Measurements from ENCODE around the gene ACADVL. TPM values are rescaled to one million over a fixed set of nuclear protein-coding genes. Genes with fewer than 3 reads are reported as not detected.
"Not testable (repeated sequence)": the region's sequence is repeated elsewhere in the genome, so short reads cannot be mapped to it uniquely, and the experiment has no call there.

Gene ACADVL
- total RNA-seq, 1 donor from 2014 or later: 321 TPM

GRCh38 chr17:7242717-7243452 lies 23.1 kb downstream of the ACADVL start:
- intact Hi-C loops (cut with DNase I): no loop called here
- DNase-seq (ENCODE audit: low spot score) (peak; percentile 99), ATAC-seq (peak; percentile 75)

GRCh38 chr17:7243453-7243729 lies 23.7 kb downstream of the ACADVL start:
- ATAC-seq (no peak), DNase-seq (ENCODE audit: low spot score) (no peak)
- intact Hi-C loops (cut with DNase I): no loop called here

GRCh38 chr17:7243838-7244237 lies 24.1 kb downstream of the ACADVL start:
- intact Hi-C loops (cut with DNase I); DNase-seq (ENCODE audit: low spot score); ATAC-seq: not testable (repeated sequence)

- intact Hi-C loops (cut with DNase I): no loop called here
- ATAC-seq (no peak), DNase-seq (ENCODE audit: low spot score) (no peak)
Measured at GRCh38 chr17:7246779-7247178, 27.0 kb downstream of the ACADVL start.

- no peak for DNase-seq (ENCODE audit: low spot score)
- ATAC-seq: no peak
- intact Hi-C loops (cut with DNase I): no loop called here
Measured at GRCh38 chr17:7248796-7249195, 29.1 kb downstream of the ACADVL start.

GRCh38 chr17:7249214-7249613 lies 29.5 kb downstream of the ACADVL start:
- intact Hi-C loops (cut with DNase I): no loop called here
- DNase-seq (ENCODE audit: low spot score): no peak
- no peak for ATAC-seq

- ATAC-seq (no peak), DNase-seq (ENCODE audit: low spot score) (no peak)
- intact Hi-C loops (cut with DNase I): no loop called here
Measured at GRCh38 chr17:7249830-7250229, 30.1 kb downstream of the ACADVL start.

- intact Hi-C loops (cut with DNase I): no loop called here
- DNase-seq (ENCODE audit: low spot score) (peak; percentile 72), ATAC-seq (no peak)
Measured at GRCh38 chr17:7250695-7251627, 31.2 kb downstream of the ACADVL start.

GRCh38 chr17:7251661-7252175 lies 32.0 kb downstream of the ACADVL start, which contains the start of gene CTDNEP1:
Gene CTDNEP1 (minus strand): TSS chr17:7251734. CDS start chr17:7251296, 438 bp downstream.
- peak; percentile 96 for ATAC-seq
- DNase-seq (ENCODE audit: low spot score): peak; percentile 99
- intact Hi-C loops (cut with DNase I): no loop called here

GRCh38 chr17:7252176-7253043 lies 32.7 kb downstream of the ACADVL start, which contains the start of gene ELP5:
Gene ELP5 (plus strand): TSS chr17:7252215. CDS start chr17:7252551, 336 bp downstream.
- ATAC-seq: peak; percentile 91
- peak; percentile 97 for DNase-seq (ENCODE audit: low spot score)
- intact Hi-C loops (cut with DNase I): no loop called here

GRCh38 chr17:7253082-7253481 lies 33.3 kb downstream of the ACADVL start:
- ATAC-seq (no peak), DNase-seq (ENCODE audit: low spot score) (no peak)
- intact Hi-C loops (cut with DNase I): no loop called here

- no peak for ATAC-seq
- intact Hi-C loops (cut with DNase I): no loop called here
- DNase-seq (ENCODE audit: low spot score): no peak
Measured at GRCh38 chr17:7254511-7254910, 34.8 kb downstream of the ACADVL start.

- intact Hi-C loops (cut with DNase I): no loop called here
Measured at GRCh38 chr17:7256766-7257456, 37.2 kb downstream of the ACADVL start.

GRCh38 chr17:7258731-7259554 lies 39.2 kb downstream of the ACADVL start:
- DNase-seq (ENCODE audit: low spot score) (no peak), ATAC-seq (peak; percentile 5)
- intact Hi-C loops (cut with DNase I): no loop called here

More at GRCh38 chr17:7256766-7257456, 37.2 kb downstream of the ACADVL start:
- DNase-seq (ENCODE audit: low spot score): no peak
- ATAC-seq: no peak

- intact Hi-C loops (cut with DNase I): no loop called here
- no peak for DNase-seq (ENCODE audit: low spot score)
- ATAC-seq: no peak
Measured at GRCh38 chr17:7259555-7259889, 39.8 kb downstream of the ACADVL start.

GRCh38 chr17:7260151-7260550 lies 40.4 kb downstream of the ACADVL start:
- no peak for ATAC-seq

GRCh38 chr17:7260651-7261378 lies 41.1 kb downstream of the ACADVL start:
- intact Hi-C loops (cut with DNase I): no loop called here
- ATAC-seq: peak; percentile 29
- no peak for DNase-seq (ENCODE audit: low spot score)

More at GRCh38 chr17:7260151-7260550, 40.4 kb downstream of the ACADVL start:
- no peak for DNase-seq (ENCODE audit: low spot score)
- intact Hi-C loops (cut with DNase I): no loop called here

Measured in sciatic nerve (tissue), 2 donors.